Measurements from ENCODE around the gene ERFE.

The ERFE gene

DNA sequence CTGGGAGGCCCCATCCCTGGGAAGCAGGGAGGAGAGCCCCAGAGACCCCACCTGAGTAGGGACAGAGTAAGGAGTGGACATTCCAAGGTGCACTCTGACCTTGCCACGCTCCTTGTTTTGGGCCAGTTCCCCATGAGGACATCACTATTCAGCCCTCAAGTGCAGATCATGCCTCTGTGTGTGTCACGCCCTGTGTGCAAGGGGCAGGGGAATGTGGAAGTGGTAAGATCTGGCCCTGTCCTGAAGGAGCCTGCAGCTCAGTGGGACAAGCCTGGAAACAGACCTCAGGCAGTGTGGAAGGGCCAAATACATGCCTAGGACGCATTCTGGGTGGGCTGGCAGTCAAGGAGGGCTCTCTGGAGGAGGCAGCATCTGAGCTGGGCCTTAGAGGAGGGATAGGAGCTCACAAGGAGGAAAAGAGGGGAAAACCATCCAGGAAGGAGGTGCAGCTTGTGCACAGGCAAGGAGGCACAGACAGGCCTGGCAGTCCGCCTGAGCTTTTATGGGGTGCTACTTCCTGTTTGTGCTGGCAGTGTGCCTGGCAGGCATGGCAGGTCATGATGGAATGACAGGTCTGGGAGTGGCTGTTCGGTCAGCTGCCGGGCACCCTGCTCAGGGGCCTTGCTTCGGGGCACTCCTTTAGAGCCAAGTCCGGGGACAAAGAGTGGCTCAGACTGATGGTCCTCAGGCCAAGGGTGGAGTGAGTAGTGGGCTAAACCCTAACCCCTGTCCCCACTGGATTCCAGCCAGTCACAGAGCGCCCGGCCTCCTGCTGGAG is 17.0 kb upstream of the ERFE start:
- H3K4me3 ChIP-seq (ENCODE audit: low read length) = no peak overlapping the region
- H3K9ac ChIP-seq (ENCODE audit: low read length) = no peak overlapping the region
- no peaks in the 10 kb centered on the region for H3K9me3 ChIP-seq (ENCODE audit: insufficient read depth, low read length)
- no peak overlapping the region for H3K27ac ChIP-seq (ENCODE audit: low read length)
- no peaks in the 10 kb centered on the region for H3K79me2 ChIP-seq (ENCODE audit: low read length)
- H3K36me3 ChIP-seq (replicated peaks; ENCODE audit: low read depth, low read length) = no peaks in the 10 kb centered on the region
- peaks cover 6% of the 10 kb centered on the region for H3K4me1 ChIP-seq (ENCODE audit: low read length)
- H4K20me1 ChIP-seq (ENCODE audit: insufficient read depth, low read length) = no peaks in the 10 kb centered on the region
- no peaks in the 10 kb centered on the region for H3K27me3 ChIP-seq (ENCODE audit: low read depth, low read length)
- no peak overlapping the region for H3K4me2 ChIP-seq (ENCODE audit: low read length)
- TF ChIP-seq EZH2phosphoT487 (IDR thresholded peaks at IDR 0.05; ENCODE audit: low read depth) = no peak
- TF ChIP-seq, protein P1, sequence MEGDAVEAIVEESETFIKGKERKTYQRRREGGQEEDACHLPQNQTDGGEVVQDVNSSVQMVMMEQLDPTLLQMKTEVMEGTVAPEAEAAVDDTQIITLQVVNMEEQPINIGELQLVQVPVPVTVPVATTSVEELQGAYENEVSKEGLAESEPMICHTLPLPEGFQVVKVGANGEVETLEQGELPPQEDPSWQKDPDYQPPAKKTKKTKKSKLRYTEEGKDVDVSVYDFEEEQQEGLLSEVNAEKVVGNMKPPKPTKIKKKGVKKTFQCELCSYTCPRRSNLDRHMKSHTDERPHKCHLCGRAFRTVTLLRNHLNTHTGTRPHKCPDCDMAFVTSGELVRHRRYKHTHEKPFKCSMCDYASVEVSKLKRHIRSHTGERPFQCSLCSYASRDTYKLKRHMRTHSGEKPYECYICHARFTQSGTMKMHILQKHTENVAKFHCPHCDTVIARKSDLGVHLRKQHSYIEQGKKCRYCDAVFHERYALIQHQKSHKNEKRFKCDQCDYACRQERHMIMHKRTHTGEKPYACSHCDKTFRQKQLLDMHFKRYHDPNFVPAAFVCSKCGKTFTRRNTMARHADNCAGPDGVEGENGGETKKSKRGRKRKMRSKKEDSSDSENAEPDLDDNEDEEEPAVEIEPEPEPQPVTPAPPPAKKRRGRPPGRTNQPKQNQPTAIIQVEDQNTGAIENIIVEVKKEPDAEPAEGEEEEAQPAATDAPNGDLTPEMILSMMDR (IDR thresholded peaks at IDR 0.05; ENCODE audit: low read depth, low read length) = no peak
- no peak overlapping the region for H2AFZ ChIP-seq (ENCODE audit: low read depth, low read length)

DNA sequence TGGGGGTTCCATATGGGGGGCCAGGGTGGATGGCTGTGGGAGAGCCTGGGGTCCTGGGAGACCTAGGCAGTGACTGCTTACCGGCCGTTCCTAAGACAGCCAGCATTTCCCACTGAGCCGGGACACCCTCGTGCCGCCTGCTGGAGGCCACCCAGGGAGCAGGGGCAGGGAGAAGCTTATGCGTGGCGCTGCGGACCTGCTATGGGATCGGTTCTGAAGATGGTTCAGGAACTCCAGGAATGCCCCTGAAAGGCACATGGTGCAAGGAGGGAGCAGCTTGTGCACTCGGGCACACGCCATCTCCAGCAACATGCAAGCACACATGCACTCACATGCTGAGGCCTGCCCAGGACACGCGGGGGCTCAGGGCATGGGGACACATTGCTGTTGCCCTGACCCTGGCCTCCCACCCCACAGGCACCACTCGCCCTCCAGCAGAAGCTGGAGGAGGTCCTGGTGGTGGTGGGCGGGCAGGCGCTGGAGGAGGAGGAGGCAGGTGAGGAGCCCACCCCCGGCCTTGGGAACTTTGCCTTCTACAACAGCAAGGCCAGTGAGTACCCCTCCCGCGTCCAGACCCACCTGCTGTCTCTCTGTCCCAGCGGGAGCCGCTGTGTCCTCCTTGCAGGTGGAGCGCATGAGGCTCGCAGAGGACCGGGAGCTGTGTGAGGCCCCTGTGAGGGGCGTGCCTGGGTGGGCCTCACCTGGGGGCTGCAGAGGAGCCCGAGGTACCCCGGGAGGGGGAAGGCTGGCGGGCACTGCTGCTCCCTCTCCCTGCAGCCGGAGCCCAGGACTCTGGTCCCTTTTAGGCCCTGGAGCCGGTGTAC is 16.2 kb upstream of the ERFE start:
- Histone ChIP-seq H3K27me3 (ENCODE audit: low read depth, low read length) (no peaks in the 10 kb centered on the region), H3K4me3 (ENCODE audit: low read length) (no peak overlapping the region), H3K9me3 (ENCODE audit: insufficient read depth, low read length) (no peaks in the 10 kb centered on the region), H3K4me1 (ENCODE audit: low read length) (peaks cover 6% of the 10 kb centered on the region), H2AFZ (ENCODE audit: low read depth, low read length) (no peak overlapping the region), H3K4me2 (ENCODE audit: low read length) (no peak overlapping the region), H3K27ac (ENCODE audit: low read length) (no peak overlapping the region), H4K20me1 (ENCODE audit: insufficient read depth, low read length) (no peaks in the 10 kb centered on the region), H3K36me3 (replicated peaks; ENCODE audit: low read depth, low read length) (no peaks in the 10 kb centered on the region), H3K79me2 (ENCODE audit: low read length) (no peaks in the 10 kb centered on the region), H3K9ac (ENCODE audit: low read length) (no peak overlapping the region)
- TF ChIP-seq, protein P1 (IDR thresholded peaks at IDR 0.05; ENCODE audit: low read depth, low read length) = no peak
- TF ChIP-seq EZH2phosphoT487 (IDR thresholded peaks at IDR 0.05; ENCODE audit: low read depth) = no peak

DNA sequence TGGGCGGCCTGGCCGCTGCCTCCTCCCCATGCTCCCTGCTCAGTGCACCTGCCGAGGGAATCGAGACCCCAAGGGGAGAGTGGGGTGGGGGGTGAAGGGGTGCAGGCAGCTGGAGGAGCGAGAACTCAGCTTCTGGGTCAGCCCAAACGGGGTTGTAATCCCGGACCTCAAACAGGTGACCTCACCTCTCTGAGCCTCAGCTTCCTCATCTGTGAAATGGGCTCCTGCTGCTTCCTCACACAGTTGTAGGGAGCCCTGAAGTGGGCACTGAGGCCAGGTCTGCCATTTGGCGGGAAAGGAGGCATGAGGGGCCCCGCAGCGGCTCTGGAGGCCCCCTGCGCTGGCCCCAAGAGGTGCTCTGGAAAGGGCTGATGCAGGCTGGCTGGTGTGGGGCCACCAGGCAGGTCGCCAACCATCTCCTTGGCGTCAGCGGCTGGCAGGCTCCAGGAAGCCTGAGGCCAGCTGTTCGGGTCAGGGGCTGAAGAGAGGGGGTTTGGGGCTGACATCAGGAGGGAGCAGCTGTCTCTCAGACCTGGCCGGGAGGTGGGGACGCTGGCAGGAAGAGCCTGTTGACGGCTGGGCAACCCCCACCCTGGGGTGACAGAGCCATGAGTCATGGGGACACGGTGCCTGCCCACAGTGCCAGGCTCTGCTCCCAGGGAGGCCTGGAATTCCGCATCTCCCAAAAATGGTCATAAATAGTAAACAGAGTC is 15.4 kb upstream of the ERFE start:
- TF ChIP-seq, protein P1 (IDR thresholded peaks at IDR 0.05; ENCODE audit: low read depth, low read length) = no peak
- TF ChIP-seq EZH2phosphoT487 (IDR thresholded peaks at IDR 0.05; ENCODE audit: low read depth) = no peak
- H3K4me1 ChIP-seq (ENCODE audit: low read length) = peaks cover 6% of the 10 kb centered on the region

DNA sequence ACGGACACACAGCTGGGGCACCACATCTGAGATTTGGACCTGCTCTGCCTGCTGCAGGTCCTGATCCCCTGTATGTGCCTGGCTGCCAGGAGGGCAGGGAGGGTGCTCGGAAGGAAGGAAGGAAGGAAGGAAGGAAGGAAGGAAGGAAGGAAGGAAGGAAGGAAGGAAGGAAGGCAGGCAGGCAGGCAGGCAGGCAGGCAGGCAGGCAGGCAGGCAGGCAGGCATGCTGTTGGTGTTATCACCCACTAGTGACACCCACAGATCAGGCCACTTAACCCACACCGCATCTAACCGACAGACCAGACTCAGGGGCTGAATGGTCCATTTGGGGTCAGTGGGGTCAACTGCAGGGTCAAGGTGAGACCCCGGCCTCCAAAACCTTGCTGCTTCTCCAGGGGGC is 14.5 kb upstream of the ERFE start:
- Histone ChIP-seq H3K9ac (ENCODE audit: low read length) (no peak overlapping the region), H3K4me2 (ENCODE audit: low read length) (no peak overlapping the region), H3K27me3 (ENCODE audit: low read depth, low read length) (no peaks in the 10 kb centered on the region), H4K20me1 (ENCODE audit: insufficient read depth, low read length) (no peaks in the 10 kb centered on the region), H3K36me3 (replicated peaks; ENCODE audit: low read depth, low read length) (no peaks in the 10 kb centered on the region), H3K9me3 (ENCODE audit: insufficient read depth, low read length) (no peaks in the 10 kb centered on the region), H3K79me2 (ENCODE audit: low read length) (no peaks in the 10 kb centered on the region), H3K4me1 (ENCODE audit: low read length) (no peaks in the 10 kb centered on the region; the same call in 1 of the 2 replicates), H3K27ac (ENCODE audit: low read length) (no peak overlapping the region), H2AFZ (ENCODE audit: low read depth, low read length) (no peak overlapping the region), H3K4me3 (ENCODE audit: low read length) (no peak overlapping the region)
- TF ChIP-seq EZH2phosphoT487 (IDR thresholded peaks at IDR 0.05; ENCODE audit: low read depth) = no peak
- TF ChIP-seq, protein P1 (IDR thresholded peaks at IDR 0.05; ENCODE audit: low read depth, low read length) = no peak

More for the DNA sequence above, 15.4 kb upstream of the ERFE start:
- H3K9me3 ChIP-seq (ENCODE audit: insufficient read depth, low read length) = no peaks in the 10 kb centered on the region
- no peaks in the 10 kb centered on the region for H4K20me1 ChIP-seq (ENCODE audit: insufficient read depth, low read length)
- no peak overlapping the region for H3K4me2 ChIP-seq (ENCODE audit: low read length)
- H2AFZ ChIP-seq (ENCODE audit: low read depth, low read length) = no peak overlapping the region
- no peak overlapping the region for H3K27ac ChIP-seq (ENCODE audit: low read length)
- no peaks in the 10 kb centered on the region for H3K27me3 ChIP-seq (ENCODE audit: low read depth, low read length)
- H3K79me2 ChIP-seq (ENCODE audit: low read length) = no peaks in the 10 kb centered on the region
- no peak overlapping the region for H3K4me3 ChIP-seq (ENCODE audit: low read length)
- H3K9ac ChIP-seq (ENCODE audit: low read length) = no peak overlapping the region
- no peaks in the 10 kb centered on the region for H3K36me3 ChIP-seq (replicated peaks; ENCODE audit: low read depth, low read length)

Data from OCI-LY3 (cell line).